Measurements from ENCODE around the gene NMNAT1.
"Not testable (repeated sequence)": the region's sequence is repeated elsewhere in the genome, so short reads cannot be mapped to it uniquely, and the experiment has no call there.

NMNAT1 gene

DNA sequence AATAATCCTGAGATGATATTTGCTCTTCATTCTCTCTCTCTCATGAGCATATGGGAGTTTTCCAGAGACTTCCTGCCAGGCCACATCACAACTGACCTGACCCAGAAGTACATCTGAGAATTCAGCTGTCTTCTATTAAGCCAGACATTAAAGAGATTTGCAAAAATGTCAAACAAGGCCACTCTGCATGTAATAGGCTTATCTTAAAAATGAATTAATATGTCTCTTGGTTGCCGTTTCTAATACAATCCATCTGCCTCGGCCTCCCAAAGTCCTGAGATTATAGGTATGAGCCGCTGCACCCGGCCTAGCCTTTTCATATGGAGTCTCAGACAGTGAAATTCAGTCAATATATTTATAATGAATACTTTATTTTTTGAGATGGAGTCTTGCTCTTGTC, 78.7 kb downstream of the NMNAT1 start:
- not testable (repeated sequence) for DNase-seq

DNA sequence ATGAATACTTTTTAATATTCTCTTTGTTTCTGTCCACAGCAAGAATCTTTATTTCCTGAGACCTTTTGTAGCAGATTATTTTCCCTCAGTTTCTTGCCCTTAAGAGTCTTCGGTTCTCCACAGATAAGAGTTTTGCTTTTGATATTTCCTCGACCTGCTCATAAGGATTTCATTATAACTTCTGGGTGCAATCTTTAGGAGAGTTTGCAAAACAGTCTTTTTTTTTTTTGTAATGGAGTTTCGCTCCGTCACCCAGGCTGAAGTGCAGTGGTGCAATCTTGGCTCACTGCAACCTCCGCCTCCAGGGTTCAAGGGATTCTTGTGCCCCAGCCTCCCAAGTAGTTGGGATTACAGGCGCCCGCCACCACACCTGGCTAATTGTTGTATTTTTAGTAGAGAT, 79.4 kb downstream of the NMNAT1 start:
- DNase-seq, result no peak

DNA sequence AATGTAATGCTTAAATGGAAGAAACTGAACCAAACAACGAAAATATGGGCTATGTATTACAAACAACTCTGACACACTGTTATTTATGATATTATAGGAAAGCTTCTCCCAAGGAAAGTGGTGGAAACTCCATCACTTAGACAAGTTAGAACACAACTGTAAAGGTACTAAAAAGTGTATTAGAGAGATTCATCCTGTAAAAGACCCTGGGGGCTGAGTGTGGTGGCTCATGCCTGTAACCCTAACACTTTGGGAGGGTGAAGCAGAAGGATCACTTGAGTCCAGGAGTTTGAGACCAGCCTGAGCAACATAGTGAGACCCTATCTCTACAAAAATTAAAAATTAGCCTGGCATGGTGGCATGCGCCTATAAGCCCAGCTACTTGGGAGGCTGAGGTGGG, 82.1 kb downstream of the NMNAT1 start:
- DNase-seq, result no peak

DNA sequence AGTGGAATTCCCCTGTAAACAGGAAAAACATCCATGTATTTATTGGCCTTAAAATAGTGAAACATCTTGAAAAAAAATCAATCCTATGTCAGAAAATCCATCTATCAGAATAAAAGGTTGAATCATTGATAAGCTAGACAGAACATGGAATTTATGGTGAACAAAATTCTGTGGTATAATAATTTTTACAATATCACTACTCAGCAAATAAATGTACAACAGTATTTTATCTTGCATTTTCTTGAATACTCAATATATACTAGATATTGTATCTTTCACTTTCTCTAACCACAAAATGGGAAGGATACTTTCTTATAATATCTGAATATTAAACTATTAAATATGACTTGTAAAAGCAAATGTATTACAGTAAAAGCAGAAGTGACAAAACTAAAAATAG, 83.8 kb downstream of the NMNAT1 start:
- no peak for DNase-seq

DNA sequence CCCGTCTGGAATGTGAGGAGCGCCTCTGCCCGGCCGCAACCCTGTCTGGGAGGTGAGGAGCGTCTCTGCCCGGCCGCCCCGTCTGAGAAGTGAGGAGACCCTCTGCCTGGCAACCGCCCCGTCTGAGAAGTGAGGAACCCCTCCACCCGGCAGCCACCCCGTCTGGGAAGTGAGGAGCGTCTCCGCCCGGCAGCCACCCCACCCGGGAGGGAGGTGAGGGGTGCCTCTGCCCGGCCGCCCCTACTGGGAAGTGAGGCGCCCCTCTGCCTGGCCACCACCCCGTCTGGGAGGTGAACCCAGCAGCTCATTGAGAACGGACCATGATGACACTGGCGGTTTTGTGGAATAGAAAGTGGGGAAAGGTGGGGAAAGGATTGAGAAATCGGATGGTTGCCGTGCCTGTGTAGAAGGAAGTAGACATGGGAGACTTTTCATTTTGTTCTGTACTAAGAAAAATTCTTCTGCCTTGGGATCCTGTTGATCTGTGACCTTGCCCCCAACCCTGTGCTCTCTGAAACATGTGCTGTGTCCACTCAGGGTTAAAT, 85.8 kb downstream of the NMNAT1 start:
- DNase-seq, result not testable (repeated sequence)

DNA sequence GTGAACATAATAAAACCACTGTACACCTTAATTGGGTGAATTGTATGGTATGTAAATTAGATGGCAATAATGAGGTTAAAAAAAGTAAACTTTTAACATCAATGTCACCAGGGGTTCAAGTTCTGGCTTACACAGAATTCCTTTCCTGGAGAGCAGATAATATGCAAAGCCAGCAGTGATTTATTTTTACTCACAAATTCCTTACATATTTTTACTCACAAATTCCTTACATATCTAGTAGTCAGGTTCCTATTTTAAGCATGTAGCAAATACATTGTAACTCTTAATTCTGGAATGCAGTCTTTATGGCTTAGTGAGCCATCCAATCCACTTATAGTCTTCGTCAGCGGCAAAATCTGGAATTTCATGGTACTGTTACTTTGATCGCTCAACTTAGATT, 88.2 kb downstream of the NMNAT1 start:
- DNase-seq, result no peak

DNA sequence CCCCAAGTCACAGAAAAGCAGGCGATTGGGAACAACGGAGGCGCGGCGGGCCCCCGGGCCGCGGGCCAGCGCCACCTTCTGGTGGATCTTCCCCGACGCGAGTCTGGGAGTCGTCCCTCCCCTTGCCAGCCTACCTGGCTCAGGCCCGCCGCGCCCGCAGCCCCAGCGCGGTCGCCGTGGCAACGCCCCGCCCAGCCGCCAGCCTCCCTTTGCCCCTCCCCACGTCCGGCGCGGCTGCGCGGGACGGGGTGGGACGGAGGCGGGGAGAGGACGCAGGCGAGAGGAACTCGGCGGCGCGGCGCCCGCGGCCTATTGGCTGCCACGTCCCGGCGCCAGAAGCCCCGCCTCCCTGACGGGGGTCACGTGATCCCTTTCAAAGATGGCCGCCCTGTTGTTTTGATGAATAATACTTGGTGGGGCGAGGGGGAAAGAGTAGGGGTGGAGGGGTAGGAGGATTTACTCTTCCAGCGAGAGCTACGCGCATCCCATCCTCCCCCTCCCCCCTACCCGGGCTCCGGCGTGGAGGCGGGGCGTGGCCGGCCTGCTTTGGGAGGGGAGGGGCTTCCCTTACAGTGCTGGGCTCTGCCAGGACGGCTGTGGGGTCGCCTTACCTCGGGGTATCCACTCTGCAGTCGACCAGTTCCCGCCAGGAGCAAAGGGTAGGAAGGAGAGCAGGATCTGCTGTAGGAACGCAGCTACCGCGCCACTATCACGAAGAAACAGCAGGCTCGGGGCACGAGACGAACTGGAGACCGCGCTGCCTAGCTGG, 89.5 kb downstream of the NMNAT1 start, which contains the start of gene UBE4B:
UBE4B (plus strand) TSS at position 369 of the 769 bp plus-strand sequence. CDS start 713 bp downstream, outside the sequence.
- DNase-seq, result peak; percentile 98

DNA sequence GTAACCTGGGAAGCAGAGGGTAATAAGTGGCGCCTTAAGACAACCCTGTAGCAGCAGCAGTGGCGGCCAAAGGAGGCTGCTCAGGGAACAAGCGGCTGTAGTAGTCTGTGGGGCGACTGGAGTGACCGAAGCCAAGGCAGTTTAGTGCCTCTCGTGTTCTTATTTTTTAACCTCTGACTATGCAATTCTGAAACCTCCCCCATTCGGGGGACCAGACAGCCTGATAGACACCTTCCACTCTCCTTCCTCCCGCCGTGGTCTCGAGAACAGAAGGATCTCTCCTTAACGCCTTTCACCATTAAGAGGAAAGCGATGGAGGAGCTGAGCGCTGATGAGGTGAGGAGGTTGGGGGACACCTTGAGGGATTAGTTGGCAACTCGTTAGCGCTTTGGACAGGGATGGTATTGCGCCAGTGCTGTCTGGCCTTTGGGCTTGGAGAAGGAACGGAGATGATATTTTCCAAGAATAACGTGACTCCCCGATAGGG, 90.1 kb downstream of the NMNAT1 start:
- no peak for DNase-seq
